ENCODE data around the gene RBM47.
"Not testable (repeated sequence)": the region's sequence is repeated elsewhere in the genome, so short reads cannot be mapped to it uniquely, and the experiment has no call there.

RBM47 gene

GRCh38 chr4:40454816-40455215 lies 174.8 kb downstream of the RBM47 start:
- DNase-seq (ENCODE audit: low read depth in 2 of 3, low spot score in 1 of 3), result no peak

GRCh38 chr4:40453912-40454311 lies 175.8 kb downstream of the RBM47 start:
- DNase-seq (ENCODE audit: low read depth in 2 of 3, low spot score in 1 of 3), result no peak

- DNase-seq (ENCODE audit: low read depth in 2 of 3, low spot score in 1 of 3), result no peak
These were observed 180.8 kb downstream of the RBM47 start for GRCh38 chr4:40448875-40449274.

- no peak for DNase-seq (ENCODE audit: low read depth in 2 of 3, low spot score in 1 of 3)
These were observed 182.8 kb downstream of the RBM47 start for GRCh38 chr4:40446839-40447238.

DNA sequence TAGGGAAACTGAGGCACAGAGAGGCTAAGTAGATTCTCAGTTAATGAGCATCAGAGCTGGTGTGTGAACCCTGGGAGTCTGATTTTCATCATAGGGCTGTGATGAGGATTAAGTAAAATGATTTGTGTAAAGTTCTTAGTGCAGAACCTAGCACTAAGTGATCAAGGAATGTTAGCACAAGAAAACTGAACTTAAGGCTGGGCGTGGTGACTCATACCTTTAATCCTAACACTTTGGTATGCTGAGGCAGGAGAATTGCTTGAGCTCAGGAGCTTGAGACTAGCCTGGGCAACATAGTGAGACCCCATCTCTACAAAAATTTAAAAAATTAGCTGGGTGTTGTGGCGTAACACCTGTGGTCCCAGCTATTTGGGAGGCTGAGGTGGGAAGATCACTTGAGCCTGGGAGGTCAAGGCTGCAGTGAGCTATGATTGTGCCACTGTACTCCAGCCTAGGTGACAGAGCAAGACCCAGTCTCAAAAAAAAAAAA lies 183.4 kb downstream of the RBM47 start:
- not testable (repeated sequence) for DNase-seq (ENCODE audit: low read depth in 2 of 3, low spot score in 1 of 3)

DNA sequence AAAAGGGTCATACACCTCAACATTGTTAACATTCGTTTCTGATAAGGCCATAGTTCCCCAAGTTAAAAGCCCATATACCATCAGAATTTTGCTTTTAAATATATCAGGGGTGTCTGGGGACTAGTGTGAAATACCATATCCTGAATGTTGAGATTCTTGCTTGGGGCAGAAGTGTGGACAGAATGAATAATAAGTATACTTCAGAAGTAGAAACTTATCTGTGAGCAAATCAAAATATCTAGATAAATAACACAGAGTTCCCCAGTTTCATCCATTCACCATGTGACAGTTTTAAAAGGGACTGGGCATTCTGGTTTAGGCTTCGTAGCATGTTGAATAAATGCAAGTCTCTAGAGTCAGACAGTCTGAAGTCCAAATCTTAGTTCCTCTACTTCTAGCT lies 184.0 kb downstream of the RBM47 start:
- no peak for DNase-seq (ENCODE audit: low read depth in 2 of 3, low spot score in 1 of 3)

GRCh38 chr4:40441430-40441829 lies 188.2 kb downstream of the RBM47 start:
- DNase-seq (ENCODE audit: low read depth in 2 of 3, low spot score in 1 of 3), result no peak

DNA sequence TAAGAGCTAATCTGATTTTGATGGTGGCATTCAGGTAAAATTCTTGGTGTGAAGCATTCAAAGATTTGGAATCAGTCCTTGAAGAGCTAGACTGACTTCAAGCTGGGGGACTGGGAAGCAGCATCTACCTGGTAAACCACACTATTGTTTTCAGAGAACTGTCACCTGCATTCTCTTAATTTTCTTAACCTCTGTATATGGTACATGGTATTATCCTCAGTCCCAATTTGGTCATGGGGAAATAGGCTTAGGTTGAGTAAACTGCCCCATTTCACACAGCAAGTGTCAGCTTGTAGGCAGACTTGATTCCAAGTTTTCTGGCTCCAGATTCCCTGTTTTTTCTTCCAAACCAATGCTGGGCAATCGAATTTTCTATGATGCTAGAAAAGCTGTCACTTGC lies 190.1 kb downstream of the RBM47 start:
- no peak for DNase-seq (ENCODE audit: low read depth in 2 of 3, low spot score in 1 of 3)

DNA sequence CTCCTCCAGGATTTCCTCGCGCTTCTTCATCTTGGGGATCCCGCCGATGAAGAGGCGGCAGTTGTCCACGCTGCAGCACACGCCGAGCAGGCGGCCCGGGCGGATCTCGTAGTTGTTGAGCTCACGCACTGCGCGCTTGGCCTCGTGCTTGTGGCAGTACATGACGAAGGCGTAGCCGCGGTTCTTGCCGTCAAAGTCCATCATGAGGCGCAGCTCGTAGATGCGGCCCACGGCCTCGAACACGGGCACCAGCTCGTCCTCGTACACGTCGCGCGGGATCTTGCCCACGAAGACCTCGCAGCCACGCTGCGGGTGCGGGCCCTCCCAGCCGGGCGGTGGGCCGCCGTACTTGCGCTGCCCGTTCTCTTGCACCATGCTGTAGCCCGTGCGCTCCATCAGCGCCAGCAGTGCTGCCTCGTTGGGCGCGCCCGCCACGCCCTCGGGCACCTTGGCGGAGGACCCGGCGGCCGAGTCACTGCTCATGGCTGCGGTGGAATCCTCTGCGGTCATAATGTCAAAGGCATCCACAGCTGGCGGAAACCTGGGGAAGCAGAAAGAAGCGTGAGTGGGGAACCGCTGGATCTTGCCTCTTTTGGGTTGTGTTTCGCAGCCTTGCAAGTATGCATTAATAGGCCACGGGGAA lies 191.2 kb downstream of the RBM47 start:
- DNase-seq (ENCODE audit: low read depth in 2 of 3, low spot score in 1 of 3), result no peak

- no peak for DNase-seq (ENCODE audit: low read depth in 2 of 3, low spot score in 1 of 3)
These were observed 191.8 kb downstream of the RBM47 start for GRCh38 chr4:40437741-40438383.

- not testable (repeated sequence) for DNase-seq (ENCODE audit: low read depth in 2 of 3, low spot score in 1 of 3)
These were observed 194.4 kb downstream of the RBM47 start for GRCh38 chr4:40435306-40435705.

- DNase-seq (ENCODE audit: low read depth in 2 of 3, low spot score in 1 of 3), result no peak
These were observed 195.5 kb downstream of the RBM47 start for GRCh38 chr4:40434126-40434687.

DNA sequence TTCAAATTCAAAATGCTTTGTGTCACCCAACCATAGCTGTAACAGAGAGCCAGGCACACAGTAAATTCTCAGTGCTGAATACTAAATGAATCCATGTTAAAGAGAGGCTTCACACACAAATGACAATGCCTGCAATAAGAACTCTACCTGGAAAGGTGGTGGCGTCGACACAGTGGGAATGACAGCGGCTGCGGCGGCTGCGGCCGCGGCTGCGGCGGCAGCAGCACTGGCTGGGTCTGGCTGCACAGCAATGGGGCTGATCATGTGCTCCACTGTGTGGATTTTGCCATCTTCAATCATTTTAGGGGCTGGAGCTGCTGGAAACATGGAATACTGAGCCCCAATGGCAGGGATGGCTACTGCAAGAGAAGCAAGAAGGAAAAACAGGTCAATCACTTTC lies 197.2 kb downstream of the RBM47 start:
- no peak for DNase-seq (ENCODE audit: low read depth in 2 of 3, low spot score in 1 of 3)

GRCh38 chr4:40427871-40428270 lies 201.8 kb downstream of the RBM47 start:
- DNase-seq (ENCODE audit: low read depth in 2 of 3, low spot score in 1 of 3), result not testable (repeated sequence)

GRCh38 chr4:40427128-40427527 lies 202.5 kb downstream of the RBM47 start:
- DNase-seq (ENCODE audit: low read depth in 2 of 3, low spot score in 1 of 3), result no peak

DNA sequence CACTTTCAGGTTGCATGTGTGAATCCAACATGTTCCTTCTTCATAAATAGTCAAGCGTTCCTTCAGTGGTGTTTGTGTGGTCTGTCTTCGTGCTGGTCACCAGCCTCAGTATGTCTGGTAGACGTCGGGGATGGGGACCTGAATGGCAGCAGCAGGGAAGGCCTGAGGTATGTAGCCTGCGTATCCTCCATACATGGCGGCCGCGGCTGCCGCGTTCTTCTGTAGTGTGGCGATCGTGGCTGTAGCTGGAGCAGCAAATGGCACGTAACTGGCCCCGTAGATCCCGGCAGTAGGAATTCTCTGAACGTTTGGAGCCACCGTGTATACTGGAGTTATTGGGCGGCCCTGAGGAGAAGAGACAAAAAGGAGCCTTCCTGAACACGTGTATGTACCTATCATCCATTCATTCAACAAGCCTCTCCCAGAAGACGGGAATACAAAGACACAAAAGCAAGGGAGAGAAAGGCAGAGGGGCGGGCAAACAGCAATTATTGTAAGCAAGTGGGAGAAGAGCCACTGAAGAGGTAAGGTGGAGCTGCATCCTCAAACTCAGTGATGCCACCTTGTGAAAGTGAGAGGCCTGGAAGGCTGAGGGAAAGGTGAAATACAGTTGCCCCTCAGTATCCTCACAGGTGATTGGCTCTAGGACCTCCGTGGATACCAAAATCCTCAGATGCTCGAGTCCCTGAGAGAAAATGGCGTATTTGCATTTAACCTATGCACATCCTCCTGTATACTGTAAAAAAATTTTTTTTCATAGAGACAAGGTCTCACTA lies 203.7 kb downstream of the RBM47 start:
- DNase-seq (ENCODE audit: low read depth in 2 of 3, low spot score in 1 of 3), result no peak

- no peak for DNase-seq (ENCODE audit: low read depth in 2 of 3, low spot score in 1 of 3)
These were observed 205.9 kb downstream of the RBM47 start for GRCh38 chr4:40423735-40424134.

- no peak for DNase-seq (ENCODE audit: low read depth in 2 of 3, low spot score in 1 of 3)
These were observed 207.6 kb downstream of the RBM47 start for GRCh38 chr4:40421839-40422708.

DNA sequence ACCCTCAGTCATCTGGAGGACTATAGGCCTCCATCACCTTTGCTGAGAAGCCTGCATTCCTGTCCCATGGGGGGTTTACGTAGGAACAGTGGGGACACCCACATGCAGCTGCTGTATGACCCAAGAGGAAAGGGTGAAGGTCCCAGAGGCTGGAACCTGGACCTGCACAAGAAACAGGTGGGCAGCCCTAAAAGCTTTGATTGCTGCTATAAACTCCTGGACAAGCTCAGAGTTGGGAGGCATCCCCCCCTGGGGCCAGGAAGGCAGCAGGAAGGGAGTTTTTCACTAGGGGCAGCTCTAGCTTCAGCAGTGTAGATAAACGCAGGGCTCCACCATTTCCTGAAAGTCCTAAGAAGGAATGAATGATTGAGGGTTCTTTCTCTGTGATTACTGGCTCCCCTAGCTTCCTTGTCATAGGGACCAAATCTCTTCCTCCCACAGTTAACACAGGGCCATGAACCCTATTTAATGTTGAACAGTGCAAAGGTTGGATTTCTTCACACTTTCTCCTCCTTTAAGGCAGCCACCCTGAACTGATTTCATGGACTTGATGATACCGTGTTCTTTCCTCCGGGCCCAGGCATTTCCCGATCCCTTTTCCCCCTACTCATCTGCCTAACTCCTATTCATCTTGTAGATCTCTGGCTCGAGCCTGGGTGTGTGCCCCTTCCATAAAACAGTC lies 210.3 kb downstream of the RBM47 start:
- DNase-seq (ENCODE audit: low read depth in 2 of 3, low spot score in 1 of 3), result no peak
